K562 (cell line): ENCODE data around the gene OXLD1. TPM values are rescaled to one million over a fixed set of nuclear protein-coding genes. Genes with fewer than 3 reads are reported as not detected.

ENCODE experiments used
- ATAC-seq: fragments of 200-7000 bp; cut with Tn5 transposase; 3 replicates; pipeline ENCODE4 v1.9.1; 2020; ENCODE audit warnings: moderate library complexity
- BruUV-seq: library from RNA; stranded (reverse); fragments of 400-500 nt; replicated peaks from 2 replicates; lab custom pipeline; 2021; lab: Mats Ljungman, UMichigan
- CTCF ChIA-PET: fragments of 300-600 bp; formaldehyde crosslinking; extraction: SDS; loops from one replicate; lab custom pipeline; 2021; ENCODE audit warnings: low intra/inter-chr PET ratio; lab: Yijun Ruan, JAX
- POLR2A ChIA-PET: fragments of 300-600, 350-650 bp; sonication (Branson Sonifier 250); formaldehyde crosslinking; extraction: SDS; loops from one replicate; lab custom pipeline; 2021; ENCODE audit warnings: antibody characterized with exemption, inconsistent platforms; lab: Yijun Ruan, JAX
- DNase-seq, 4 experiments: peaks; one replicate each; pipeline versions ENCODE4 v3.0.0 to v3.0.0-alpha.2; 2011 to 2018; ENCODE audit warnings: low spot score in 3 of 4, mixed read lengths in 3 of 4; ENCODE audit errors: extremely low read depth in 1 of 4
- FAIRE-seq: peaks from 2 replicates; lab custom pipeline; 2011; peaks lifted over from hg19 to GRCh38; lab: Jason Lieb, UNC
- H2AFZ ChIP-seq: 2 replicates; pipeline ENCODE4 v1.6.0; 2011; ENCODE audit warnings: low read depth, low read length, control low read depth, inconsistent platforms
- H3K27ac ChIP-seq: fragments of 200-600 bp; 3 replicates; pipeline ENCODE4 v1.8.0; 2011; ENCODE audit warnings: low read depth, mild to moderate bottlenecking, control low read depth, inconsistent platforms, low read length, moderate library complexity, mixed read lengths; ENCODE audit errors: extremely low read depth
- H3K27me3 ChIP-seq, 2 experiments: fragments of 300-600 bp in 1 of 2; 2 replicates in 1 of 2; 3 replicates in 1 of 2; pipeline versions ENCODE4 v1.6.0 to v1.8.0; 2011; ENCODE audit warnings: inconsistent platforms in 2 of 2, low read length in 2 of 2, mild to moderate bottlenecking in 1 of 2, mixed read lengths in 1 of 2, moderate library complexity in 1 of 2; ENCODE audit not compliant: control insufficient read depth in 2 of 2, insufficient read depth in 2 of 2
- H3K36me3 ChIP-seq: fragments of 300-600 bp; 3 replicates; pipeline ENCODE4 v1.8.0; 2011; ENCODE audit warnings: mild to moderate bottlenecking, low read length, inconsistent platforms; ENCODE audit not compliant: control insufficient read depth, insufficient read depth
- H3K4me1 ChIP-seq, 2 experiments: fragments of 200-600 bp in 1 of 2; replicated peaks in 1 of 2; 2 replicates in 1 of 2; 3 replicates in 1 of 2; pipeline versions ENCODE4 v1.5.1 to v1.8.0; 2011; ENCODE audit warnings: inconsistent platforms in 2 of 2, low read length in 2 of 2, mild to moderate bottlenecking in 1 of 2, mixed read lengths in 1 of 2, moderate library complexity in 1 of 2; ENCODE audit not compliant: control insufficient read depth in 2 of 2, insufficient read depth in 2 of 2
- H3K4me2 ChIP-seq: 2 replicates; pipeline ENCODE4 v1.6.1; 2011; ENCODE audit warnings: low read length, control low read depth, inconsistent platforms, mixed read lengths; ENCODE audit not compliant: insufficient read depth
- H3K4me3 ChIP-seq: fragments of 200-600 bp; sonication (generic), shearing (Covaris generic); 2 replicates; pipeline ENCODE4 v1.5.1; 2016; ENCODE audit warnings: control low read depth, inconsistent platforms
- H3K79me2 ChIP-seq: fragments of 200-600 bp; 3 replicates; pipeline ENCODE4 v1.8.0; 2011; ENCODE audit warnings: low read length, inconsistent platforms; ENCODE audit not compliant: control insufficient read depth, insufficient read depth
- H3K9ac ChIP-seq, 2 experiments: 2 replicates each; pipeline versions ENCODE4 v1.6.0 to v1.6.1; 2011; ENCODE audit warnings: low read depth in 2 of 2, low read length in 2 of 2, control low read depth in 1 of 2, inconsistent platforms in 1 of 2, mild to moderate bottlenecking in 1 of 2, mixed read lengths in 1 of 2; ENCODE audit not compliant: insufficient read depth in 1 of 2
- H3K9me1 ChIP-seq: one replicate; pipeline ENCODE4 v1.6.0; 2011; ENCODE audit warnings: inconsistent platforms, mild to moderate bottlenecking, low read length, moderate library complexity; ENCODE audit not compliant: control insufficient read depth, insufficient read depth
- H3K9me3 ChIP-seq: replicated peaks from 2 replicates; pipeline ENCODE4 v1.5.1; 2011; ENCODE audit warnings: low read depth, low read length, inconsistent platforms; ENCODE audit not compliant: control insufficient read depth, insufficient read depth
- H4K20me1 ChIP-seq: replicated peaks from 2 replicates; pipeline ENCODE4 v1.6.1; 2011; ENCODE audit warnings: low read length, inconsistent platforms, mixed read lengths; ENCODE audit not compliant: control insufficient read depth, insufficient read depth
- CREM ChIP-seq: IDR thresholded peaks from 2 replicates; pipeline ENCODE4 v1.6.1; 2014; ENCODE audit warnings: antibody characterized with exemption, low read depth
- RBFOX2 ChIP-seq: fragments of 200-400 bp; formaldehyde crosslinking; IDR thresholded peaks from 2 replicates; pipeline ENCODE4 v1.6.1; 2017; ENCODE audit warnings: low read depth, mild to moderate bottlenecking, low read length, moderate library complexity
- ZBTB33 ChIP-seq: sonication (generic); formaldehyde crosslinking; IDR thresholded peaks from 2 replicates; pipeline ENCODE4 v1.8.1; 2023; ENCODE audit warnings: mild to moderate bottlenecking, missing genetic modification reagents
- ZNF134 ChIP-seq: fragments of 250-450 bp; sonication (Bioruptor Pico); conservative IDR thresholded peaks from 2 replicates; pipeline ENCODE4 v1.4.0; 2020
- WGBS: fragments of 100-300 bp; shearing (Covaris generic); methylation state at CpG from one replicate; pipeline ENCODE4 v1.1.6; 2016; ENCODE audit warnings: low coverage, mixed read lengths; ENCODE audit not compliant: insufficient coverage; ENCODE audit errors: missing lambda C conversion rate; 5-methylcytosine and 5-hydroxymethylcytosine counted together
- in situ Hi-C: fragments of 300-500 bp; cut with MboI; formaldehyde crosslinking; loops from 4 replicates; pipeline ENCODE4 v1.15.0; 2018; ENCODE audit warnings: inconsistent platforms, mixed read lengths
- intact Hi-C: fragments of 100-400 bp; cut with micrococcal nuclease; formaldehyde crosslinking; loops from 2 replicates; pipeline ENCODE4 v1.14.2; 2022
- polyA plus RNA-seq, 8 experiments: library from polyadenylated mRNA; depleted of rRNA in 4 of 8; stranded (reverse) in 5 of 8; unstranded in 3 of 8; fragments of >200 nt; fragmentation: Nextera tagmentation in 2 of 8; fragmentation: Illumina TruSeq in 1 of 8; extraction: Ambion mirVana in 2 of 8; extraction: Trizol in 1 of 8; gene quantifications; 2 replicates each; pipeline versions ENCODE4 v1.2.1 to v1.2.3, GENCODE V29; 2011 to 2014; ENCODE audit warnings: inconsistent platforms in 1 of 8, missing spikeins in 1 of 8
- total RNA-seq, 7 experiments: library from RNA; depleted of rRNA in 6 of 7; stranded (reverse); fragments of >200 nt in 6 of 7; fragmentation: Illumina TruSeq in 2 of 7; extraction: Trizol in 2 of 7; gene quantifications; 2 replicates each; pipeline versions ENCODE4 v1.2.1 to v1.2.3, GENCODE V29; 2011 to 2021; ENCODE audit warnings: low replicate concordance in 1 of 7

OXLD1 gene
- total and polyA plus RNA-seq, 9 of the 15 experiments (the other 6 are each of a cell fraction or from before 2014, with no cell fraction given) = 4.4 to 115 (median 29.3) TPM

GRCh38 chr17:81696218-81696941 is 30.0 kb upstream of the OXLD1 start (continued):
- TF ChIP-seq ZNF134 (CRISPR knock-in tag) = no peak

- H2AFZ ChIP-seq = no peak overlapping the region
- peak; percentile 61 for TF ChIP-seq RBFOX2
- no peak for TF ChIP-seq CREM
- peak; percentile 14; the same call in 1 of the 2 replicates for TF ChIP-seq ZBTB33
- ChIA-PET POLR2A (interaction anchor here (0.6 to 2.4 kb wide), 5 partner anchors 11 to 29 kb away, joined by 3 to 24 read pairs (median 3); partner anchors contain the start of genes ARL16 and HGS), CTCF (no interaction called here)
- no peaks in the 10 kb centered on the region for H3K9me1 ChIP-seq
- FAIRE-seq = no peak
- no peak overlapping the region for H3K27ac ChIP-seq
- BruUV-seq = no TSS peak
- H3K9me3 ChIP-seq = no peaks in the 10 kb centered on the region
- no peak overlapping the region for H3K4me3 ChIP-seq
- ATAC-seq = no peak
- in situ Hi-C loops (no loop called here), intact Hi-C loops (no loop called here)
- H3K27me3 ChIP-seq = no peaks in the 10 kb centered on the region
- no peak overlapping the region; a peak in 1 of 4 replicates for H3K9ac ChIP-seq
- no peak for DNase-seq
- 94% methylated on average over 16 of the region's 22 CpGs for WGBS
- H4K20me1 ChIP-seq = 0 out of 2 replicates have a peak, but pooled peaks cover 5% of the 10 kb centered on the region
- peaks cover 96% of the 10 kb centered on the region for H3K36me3 ChIP-seq
- H3K4me2 ChIP-seq = no peak overlapping the region
- peaks cover 0 to 47% of the 10 kb centered on the region in 2 experiments; a peak in 2 of 5 replicates for H3K4me1 ChIP-seq
- peaks cover 7% of the 10 kb centered on the region for H3K79me2 ChIP-seq
Measured at GRCh38 chr17:81695801-81696200, 29.4 kb upstream of the OXLD1 start.
